ENCODE data around the gene SCAF8. TPM values are rescaled to one million over a fixed set of nuclear protein-coding genes. Genes with fewer than 3 reads are reported as not detected.

Gene SCAF8
- total and polyA plus RNA-seq, 2 of the 8 experiments (the other 6 are each of a cell fraction or from before 2014, with no cell fraction given) = 20.3 to 46.3 TPM

- Histone ChIP-seq H2BK20ac (ENCODE audit: low read length) (no peak overlapping the region), H3K79me2 (ENCODE audit: control insufficient read depth in 1 of 2, insufficient read depth in 2 of 2, low read length in 2 of 2) (no peaks in the 10 kb centered on the region), H2AK5ac (ENCODE audit: low read depth, low read length) (no peak overlapping the region), H3K9ac (replicated peaks in 1 of 4; ENCODE audit: extremely low read depth in 1 of 4, low read depth in 3 of 4, low read length in 3 of 4) (no peak overlapping the region), H3K79me1 (ENCODE audit: low read depth, low read length) (no peaks in the 10 kb centered on the region), H4K91ac (replicated peaks; ENCODE audit: insufficient read length, low read length) (no peak overlapping the region), H3K18ac (ENCODE audit: extremely low read depth, low read length) (no peak overlapping the region), H3K9me3 (ENCODE audit: insufficient read depth in 2 of 2, low read depth in 1 of 2, low read length in 1 of 2) (peaks cover 0 to 10% of the 10 kb centered on the region in 2 experiments; a peak in 1 of 4 replicates), H4K20me1 (replicated peaks in 1 of 2; ENCODE audit: control insufficient read depth in 1 of 2, insufficient read depth in 2 of 2, low read length in 2 of 2) (no peaks in the 10 kb centered on the region), H3K4me2 (ENCODE audit: insufficient read depth in 1 of 2, low read depth in 2 of 2, low read length in 2 of 2) (no peak overlapping the region), H3K14ac (ENCODE audit: insufficient read length) (no peak overlapping the region), H2BK120ac (replicated peaks; ENCODE audit: low read depth, low read length) (no peak overlapping the region), H4K8ac (ENCODE audit: extremely low read depth, insufficient read depth, low read length) (no peak overlapping the region), H2BK5ac (ENCODE audit: low read depth, low read length) (no peak overlapping the region), H2BK15ac (ENCODE audit: low read length) (no peak overlapping the region), H3K4me1 (replicated peaks in 1 of 4; ENCODE audit: control insufficient read depth in 3 of 4, insufficient read depth in 4 of 4, low read length in 3 of 4) (no peaks in the 10 kb centered on the region), H3K23ac (ENCODE audit: insufficient read length) (no peak overlapping the region), H2AFZ (ENCODE audit: low read length) (no peak overlapping the region), H2BK12ac (ENCODE audit: low read depth, low read length) (no peak overlapping the region), H3K27me3 (replicated peaks in 1 of 4; ENCODE audit: control insufficient read depth in 3 of 4, extremely low read depth in 1 of 4, insufficient read depth in 3 of 4, low read length in 3 of 4) (no peaks in the 10 kb centered on the region), H3K36me3 (ENCODE audit: control insufficient read depth in 2 of 4, insufficient read depth in 4 of 4, low read length in 3 of 4) (no peaks in the 10 kb centered on the region), H3K56ac (replicated peaks; ENCODE audit: insufficient read length, low read depth, low read length) (no peak overlapping the region), H3K4me3 (ENCODE audit: extremely low read depth in 1 of 4, insufficient read depth in 2 of 4, low read depth in 3 of 4, low read length in 4 of 4) (no peak overlapping the region), H3K4ac (replicated peaks; ENCODE audit: insufficient read length, low read depth, low read length) (no peak overlapping the region), H3K27ac (ENCODE audit: low read depth, low read length) (no peak overlapping the region), H3K23me2 (ENCODE audit: low read depth, low read length) (no peaks in the 10 kb centered on the region), H4K5ac (ENCODE audit: insufficient read length, low read depth, low read length) (no peak overlapping the region)
- POLR2A ChIA-PET (ENCODE audit: partially characterized antibody) = interaction anchor here (0.9 to 1.8 kb wide), 2 partner anchors 12 to 14 kb away, joined by 4 to 9 read pairs; no protein-coding TSS in a partner anchor
- no peak for DNase-seq (ENCODE audit: low read depth in 1 of 2, low spot score in 2 of 2)
- CTCF ChIA-PET (ENCODE audit: partially characterized antibody) = interaction anchor here (4.5 kb wide), 1 partner anchor 11 kb away, joined by 14 read pairs; no protein-coding TSS in a partner anchor
- FAIRE-seq = no peak
- WGBS, 2 experiments (ENCODE audit: extremely low coverage in 1 of 2, insufficient coverage in 1 of 2, insufficient read length in 1 of 2, insufficient replicate concordance in 2 of 2, low coverage in 1 of 2, low lambda C conversion rate in 2 of 2, missing lambda C conversion rate in 1 of 2) = 75% methylated on average over 1 of the region's 1 CpG; no CpG with 5 or more reads in 1 of the 2 experiments
- TF ChIP-seq GABPA (IDR thresholded peaks at IDR 0.05; ENCODE audit: borderline replicate concordance, insufficient read depth, low read length) = no peak
- TF ChIP-seq SP1 (IDR thresholded peaks at IDR 0.05; ENCODE audit: low read depth, low read length) = no peak
- no peak for TF ChIP-seq ZNF274 (IDR thresholded peaks at IDR 0.05; ENCODE audit: borderline replicate concordance, extremely low read depth, low read length)
- no peak for TF ChIP-seq POU5F1 (IDR thresholded peaks at IDR 0.05; ENCODE audit: low read depth, low read length)
- no peak for TF ChIP-seq USF2 (IDR thresholded peaks at IDR 0.05; ENCODE audit: low read length)
- TF ChIP-seq SP4 (IDR thresholded peaks at IDR 0.05; ENCODE audit: low read length) = no peak
- TF ChIP-seq NRF1 (IDR thresholded peaks at IDR 0.05; ENCODE audit: low read depth, low read length) = no peak
- no peak for TF ChIP-seq BACH1 (IDR thresholded peaks at IDR 0.05; ENCODE audit: low read length)
- no peak for TF ChIP-seq KDM4A (IDR thresholded peaks at IDR 0.05; ENCODE audit: low read depth, low read length, severe bottlenecking)
- no peak for TF ChIP-seq POLR2AphosphoS5 (IDR thresholded peaks at IDR 0.05; ENCODE audit: low read depth, low read length)
- TF ChIP-seq TAF7 (optimal IDR thresholded peaks at IDR 0.05; ENCODE audit: borderline replicate concordance, low read depth, low read length) = no peak
- TF ChIP-seq EGR1 (IDR thresholded peaks at IDR 0.05; ENCODE audit: borderline replicate concordance, low read depth, low read length) = no peak
- no peak for TF ChIP-seq YY1 (IDR thresholded peaks at IDR 0.05; ENCODE audit: low read depth, low read length)
- no peak for TF ChIP-seq ATF3 (IDR thresholded peaks at IDR 0.05; ENCODE audit: insufficient read depth, low read depth, low read length)
These were observed 13.4 kb upstream of the SCAF8 start for GRCh38 chr6:154719854-154720253.
